ENCODE results near the gene ARID1A.
"Not testable (repeated sequence)": the region's sequence is repeated elsewhere in the genome, so short reads cannot be mapped to it uniquely, and the experiment has no call there.

ARID1A gene

DNA sequence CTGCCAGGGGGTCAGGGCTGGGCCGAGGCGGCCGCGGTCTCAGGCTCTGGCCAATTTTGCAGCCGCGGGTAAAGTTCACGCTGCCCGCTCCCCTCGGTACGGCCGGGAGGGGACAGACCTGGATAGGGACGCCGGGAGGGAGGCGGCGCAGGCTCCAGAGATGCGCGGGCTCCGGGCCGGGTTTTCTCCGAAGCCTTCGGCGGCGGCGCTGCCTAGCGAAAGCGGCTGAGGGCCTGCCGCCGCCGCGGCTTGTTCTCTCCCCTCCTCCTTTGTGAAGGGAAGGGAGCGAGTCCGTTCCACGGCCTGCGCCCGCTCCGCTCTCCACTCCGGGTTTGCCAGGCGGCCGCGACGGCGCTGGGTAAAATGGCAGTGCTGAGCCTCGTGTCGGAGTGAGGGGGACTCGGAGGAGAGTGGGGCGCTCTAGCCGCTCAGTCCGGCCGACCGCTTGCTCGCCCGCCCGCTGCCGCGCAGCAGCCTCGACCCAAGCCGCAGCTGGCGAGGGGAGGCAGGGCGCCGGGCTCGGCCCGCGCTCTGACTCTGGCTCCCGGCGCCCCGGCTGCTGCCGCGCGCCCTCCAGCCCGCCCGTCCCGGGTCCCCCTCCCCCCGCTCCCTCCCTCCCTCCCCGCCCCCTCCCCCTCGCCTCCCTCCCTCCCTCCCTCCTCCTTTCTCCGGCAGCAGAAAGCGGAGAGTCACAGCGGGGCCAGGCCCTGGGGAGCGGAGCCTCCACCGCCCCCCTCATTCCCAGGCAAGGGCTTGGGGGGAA, at the start of gene ARID1A:
Gene ARID1A (plus strand): TSS at position 660 of the 763 bp plus-strand sequence. CDS start 389 bp downstream, outside the sequence.
- Histone ChIP-seq H3K9ac (ENCODE audit: low read length) (peak within 1 kb of the TSS; percentile 95), H3K4me1 (ENCODE audit: low read length) (peaks cover 51% of the 10 kb centered on the region), H3K4me2 (ENCODE audit: low read length) (peak within 1 kb of the TSS; percentile 93), H3K4me3 (ENCODE audit: low read length) (peak within 1 kb of the TSS; percentile 91), H3K9me3 (ENCODE audit: insufficient read depth, low read length) (no peaks in the 10 kb centered on the region), H3K27me3 (ENCODE audit: low read depth, low read length) (no peaks in the 10 kb centered on the region), H3K79me2 (ENCODE audit: low read length) (peaks cover 44% of the 10 kb centered on the region), H4K20me1 (ENCODE audit: insufficient read depth, low read length) (peaks cover 27% of the 10 kb centered on the region), H3K36me3 (replicated peaks; ENCODE audit: low read depth, low read length) (peaks cover 9% of the 10 kb centered on the region), H3K27ac (ENCODE audit: low read length) (peak within 1 kb of the TSS; percentile 79), H2AFZ (ENCODE audit: low read depth, low read length) (peak within 1 kb of the TSS; percentile 55; the same call in 1 of the 2 replicates)
- TF ChIP-seq EZH2phosphoT487 (IDR thresholded peaks at IDR 0.05; ENCODE audit: low read depth): no peak
- TF ChIP-seq, protein P1, sequence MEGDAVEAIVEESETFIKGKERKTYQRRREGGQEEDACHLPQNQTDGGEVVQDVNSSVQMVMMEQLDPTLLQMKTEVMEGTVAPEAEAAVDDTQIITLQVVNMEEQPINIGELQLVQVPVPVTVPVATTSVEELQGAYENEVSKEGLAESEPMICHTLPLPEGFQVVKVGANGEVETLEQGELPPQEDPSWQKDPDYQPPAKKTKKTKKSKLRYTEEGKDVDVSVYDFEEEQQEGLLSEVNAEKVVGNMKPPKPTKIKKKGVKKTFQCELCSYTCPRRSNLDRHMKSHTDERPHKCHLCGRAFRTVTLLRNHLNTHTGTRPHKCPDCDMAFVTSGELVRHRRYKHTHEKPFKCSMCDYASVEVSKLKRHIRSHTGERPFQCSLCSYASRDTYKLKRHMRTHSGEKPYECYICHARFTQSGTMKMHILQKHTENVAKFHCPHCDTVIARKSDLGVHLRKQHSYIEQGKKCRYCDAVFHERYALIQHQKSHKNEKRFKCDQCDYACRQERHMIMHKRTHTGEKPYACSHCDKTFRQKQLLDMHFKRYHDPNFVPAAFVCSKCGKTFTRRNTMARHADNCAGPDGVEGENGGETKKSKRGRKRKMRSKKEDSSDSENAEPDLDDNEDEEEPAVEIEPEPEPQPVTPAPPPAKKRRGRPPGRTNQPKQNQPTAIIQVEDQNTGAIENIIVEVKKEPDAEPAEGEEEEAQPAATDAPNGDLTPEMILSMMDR (IDR thresholded peaks at IDR 0.05; ENCODE audit: low read depth, low read length): no peak

GRCh38 chr1:26664802-26665201, 31.0 kb upstream of the ARID1A start:
- H3K79me2 ChIP-seq (ENCODE audit: low read length): no peaks in the 10 kb centered on the region
- no peak overlapping the region for H3K4me2 ChIP-seq (ENCODE audit: low read length)

DNA sequence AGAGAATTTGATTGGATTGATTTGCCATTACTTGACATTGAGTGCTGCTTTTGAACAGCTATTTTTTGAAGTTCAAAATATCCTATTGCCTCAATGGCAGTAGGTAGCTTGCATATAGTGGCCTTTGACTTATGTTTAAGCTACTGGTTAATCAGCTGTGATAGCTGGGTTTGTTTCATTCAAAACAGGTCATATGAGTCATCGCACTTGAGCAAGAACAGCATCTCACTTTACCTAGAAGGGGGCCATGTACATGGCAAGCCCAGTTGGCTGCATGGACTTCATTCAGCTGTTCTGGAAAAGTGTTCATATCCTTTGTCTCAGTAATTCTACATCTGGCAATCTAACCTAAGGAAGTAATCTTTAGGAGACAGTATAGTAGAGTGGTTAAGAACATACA, 29.0 kb upstream of the ARID1A start:
- Histone ChIP-seq H3K4me1 (ENCODE audit: low read length) (peaks cover 4% of the 10 kb centered on the region; the same call in 1 of the 2 replicates), H3K4me2 (ENCODE audit: low read length) (no peak overlapping the region), H3K4me3 (ENCODE audit: low read length) (no peak overlapping the region), H3K27me3 (ENCODE audit: low read depth, low read length) (no peaks in the 10 kb centered on the region), H3K9me3 (ENCODE audit: insufficient read depth, low read length) (no peaks in the 10 kb centered on the region), H2AFZ (ENCODE audit: low read depth, low read length) (no peak overlapping the region), H4K20me1 (ENCODE audit: insufficient read depth, low read length) (no peaks in the 10 kb centered on the region), H3K9ac (ENCODE audit: low read length) (no peak overlapping the region), H3K36me3 (replicated peaks; ENCODE audit: low read depth, low read length) (no peaks in the 10 kb centered on the region), H3K27ac (ENCODE audit: low read length) (no peak overlapping the region), H3K79me2 (ENCODE audit: low read length) (no peaks in the 10 kb centered on the region)
- TF ChIP-seq, protein P1 (IDR thresholded peaks at IDR 0.05; ENCODE audit: low read depth, low read length): no peak
- TF ChIP-seq EZH2phosphoT487 (IDR thresholded peaks at IDR 0.05; ENCODE audit: low read depth): no peak

More at GRCh38 chr1:26664802-26665201, 31.0 kb upstream of the ARID1A start:
- Histone ChIP-seq H2AFZ (ENCODE audit: low read depth, low read length) (no peak overlapping the region), H3K27me3 (ENCODE audit: low read depth, low read length) (no peaks in the 10 kb centered on the region), H3K9ac (ENCODE audit: low read length) (no peak overlapping the region), H3K4me1 (ENCODE audit: low read length) (peaks cover 4% of the 10 kb centered on the region; the same call in 1 of the 2 replicates), H3K4me3 (ENCODE audit: low read length) (no peak overlapping the region), H3K27ac (ENCODE audit: low read length) (no peak overlapping the region), H4K20me1 (ENCODE audit: insufficient read depth, low read length) (no peaks in the 10 kb centered on the region), H3K36me3 (replicated peaks; ENCODE audit: low read depth, low read length) (no peaks in the 10 kb centered on the region), H3K9me3 (ENCODE audit: insufficient read depth, low read length) (no peaks in the 10 kb centered on the region)
- TF ChIP-seq EZH2phosphoT487 (IDR thresholded peaks at IDR 0.05; ENCODE audit: low read depth): no peak
- TF ChIP-seq, protein P1 (IDR thresholded peaks at IDR 0.05; ENCODE audit: low read depth, low read length): no peak

DNA sequence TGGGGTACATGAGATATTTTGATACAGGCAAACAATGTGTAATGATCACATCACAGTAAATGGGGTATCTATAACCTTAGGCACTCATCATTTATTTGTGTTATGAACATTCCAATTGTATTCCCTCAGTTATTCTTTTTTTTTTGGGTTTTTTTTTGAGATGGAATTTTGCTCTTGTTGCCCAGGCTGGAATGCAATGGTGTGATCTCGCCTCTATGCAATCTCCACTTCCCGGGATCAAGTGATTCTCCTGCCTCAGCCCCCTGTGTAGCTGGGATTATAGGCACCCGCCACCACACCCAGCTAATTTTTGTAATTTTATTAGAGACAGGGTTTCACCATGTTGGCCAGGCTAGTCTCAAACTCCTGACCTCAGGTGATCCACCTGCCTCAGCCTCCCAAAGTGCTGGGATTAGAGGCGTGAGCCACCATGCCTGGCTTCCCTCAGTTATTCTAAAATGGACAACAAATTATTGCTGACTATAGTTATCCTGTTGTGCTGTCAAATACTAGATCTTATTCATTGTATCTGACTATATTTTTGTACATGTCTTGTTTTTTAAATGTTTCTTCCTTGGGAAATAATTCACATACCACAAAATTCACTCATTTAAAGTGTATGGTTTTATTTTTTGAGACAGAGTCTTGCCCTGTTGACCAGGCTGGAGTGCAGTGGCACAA, 27.6 kb upstream of the ARID1A start:
- not testable (repeated sequence) for H3K27ac ChIP-seq (ENCODE audit: low read length); H3K4me3 ChIP-seq (ENCODE audit: low read length); H3K4me2 ChIP-seq (ENCODE audit: low read length); H3K79me2 ChIP-seq (ENCODE audit: low read length); H3K9ac ChIP-seq (ENCODE audit: low read length); H2AFZ ChIP-seq (ENCODE audit: low read depth, low read length); H4K20me1 ChIP-seq (ENCODE audit: insufficient read depth, low read length); H3K27me3 ChIP-seq (ENCODE audit: low read depth, low read length); H3K36me3 ChIP-seq (replicated peaks; ENCODE audit: low read depth, low read length); H3K9me3 ChIP-seq (ENCODE audit: insufficient read depth, low read length); H3K4me1 ChIP-seq (ENCODE audit: low read length)

Data from OCI-LY3 (cell line).